Endometrial microvascular endothelial cells (primary cell): ENCODE measurements around the gene FHL5. TPM values are rescaled to one million over a fixed set of nuclear protein-coding genes. Genes with fewer than 3 reads are reported as not detected.
"Not testable (repeated sequence)": the region's sequence is repeated elsewhere in the genome, so short reads cannot be mapped to it uniquely, and the experiment has no call there.

Experiments
- in situ Hi-C: cut with HindIII; loops from 2 replicates; pipeline ENCODE4 v1.10.0; 2017; ENCODE audit warnings: low sequenced_read_pairs, low pct_unique_long_range_greater_than_20kb; ENCODE audit errors: inconsistent ontology term
- total RNA-seq: library from RNA; depleted of rRNA; stranded (reverse); fragments of >200 nt; gene quantifications from one replicate; pipeline ENCODE4 v1.2.3, GENCODE V29; 2015; ENCODE audit errors: inconsistent ontology term

FHL5 gene
- total RNA-seq: not detected

DNA sequence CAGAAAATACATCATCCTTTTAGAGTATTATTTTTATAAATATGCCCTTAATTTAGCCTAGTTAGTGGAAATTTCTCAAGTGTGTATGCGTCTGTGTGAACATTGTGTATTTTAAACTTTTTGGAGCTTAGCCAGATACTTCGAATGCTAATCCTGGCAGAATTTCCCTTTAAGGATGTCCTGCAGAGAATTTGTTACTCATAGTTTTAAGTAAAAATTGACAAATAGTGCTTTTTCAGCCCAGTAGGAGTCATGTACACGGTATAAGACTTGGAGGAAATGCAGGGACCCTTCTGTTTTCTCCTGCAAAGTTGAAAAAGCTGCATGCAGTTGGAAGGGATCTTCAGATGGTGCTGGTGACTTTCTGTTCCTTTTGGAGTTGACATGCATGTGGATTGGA lies at the start of gene FHL5:
Gene FHL5, plus strand, starts transcription at position 243 of the 400 bp plus-strand sequence. CDS start 40,486 bp downstream, outside the sequence.
- in situ Hi-C loops: no loop called here

- in situ Hi-C loops: no loop called here
These were observed 42.5 kb upstream of the FHL5 start for GRCh38 chr6:96520171-96521115.

- in situ Hi-C loops: no loop called here
These were observed 41.7 kb upstream of the FHL5 start for GRCh38 chr6:96521306-96521643.

GRCh38 chr6:96521644-96522464 lies 41.1 kb upstream of the FHL5 start, which contains the start of gene UFL1:
UFL1 (plus strand) TSS chr6:96521806; CDS start chr6:96521874, 68 bp downstream.
- in situ Hi-C loops: no loop called here

DNA sequence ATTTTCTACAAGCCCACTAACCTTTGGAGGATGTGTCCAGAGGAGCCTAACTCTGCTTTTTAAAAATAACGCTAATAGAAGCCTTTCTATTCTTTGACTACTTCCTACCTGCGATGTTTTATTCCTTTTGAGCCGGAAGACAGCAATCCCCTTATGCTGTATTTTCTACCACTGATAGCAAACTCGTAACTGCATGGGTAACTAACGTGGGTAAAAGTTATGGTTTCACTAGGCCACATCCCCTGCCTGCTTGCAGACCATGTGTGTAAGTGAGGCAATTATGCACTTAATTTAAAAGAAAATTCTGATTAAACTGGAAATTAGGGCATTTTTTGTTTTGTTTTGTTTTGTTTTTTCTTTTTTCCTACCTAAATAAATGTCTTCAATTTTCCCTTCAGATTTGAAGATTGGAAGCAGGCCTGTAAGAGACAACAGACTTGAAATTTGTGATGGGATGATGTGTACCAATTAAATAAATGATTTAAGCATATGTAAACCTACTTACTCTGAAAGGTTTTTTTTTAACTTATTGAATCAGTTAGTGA lies 40.4 kb upstream of the FHL5 start:
- in situ Hi-C loops: no loop called here

- in situ Hi-C loops: no loop called here
These were observed 34.7 kb upstream of the FHL5 start for GRCh38 chr6:96528193-96528592.

GRCh38 chr6:96532399-96532798 lies 30.5 kb upstream of the FHL5 start:
- in situ Hi-C loops: no loop called here

DNA sequence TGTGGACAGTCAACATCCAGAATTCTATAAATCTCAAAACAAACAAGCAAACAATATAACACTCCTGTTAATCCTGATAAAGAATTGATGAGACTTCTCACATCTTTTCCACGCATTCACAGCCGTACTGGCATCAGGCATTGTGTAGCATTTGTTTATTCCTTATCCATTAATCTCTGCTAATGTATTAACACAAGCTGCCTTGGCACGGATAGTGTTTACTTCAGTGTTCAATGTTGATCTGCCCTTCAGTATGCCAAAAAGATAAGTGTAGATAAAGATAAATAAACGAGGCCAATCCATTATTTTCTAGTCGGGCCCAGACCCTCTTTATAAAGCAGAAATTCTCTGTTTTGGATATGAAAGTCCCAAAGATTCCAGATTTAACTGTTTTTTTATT lies 25.2 kb upstream of the FHL5 start:
- in situ Hi-C loops: no loop called here

DNA sequence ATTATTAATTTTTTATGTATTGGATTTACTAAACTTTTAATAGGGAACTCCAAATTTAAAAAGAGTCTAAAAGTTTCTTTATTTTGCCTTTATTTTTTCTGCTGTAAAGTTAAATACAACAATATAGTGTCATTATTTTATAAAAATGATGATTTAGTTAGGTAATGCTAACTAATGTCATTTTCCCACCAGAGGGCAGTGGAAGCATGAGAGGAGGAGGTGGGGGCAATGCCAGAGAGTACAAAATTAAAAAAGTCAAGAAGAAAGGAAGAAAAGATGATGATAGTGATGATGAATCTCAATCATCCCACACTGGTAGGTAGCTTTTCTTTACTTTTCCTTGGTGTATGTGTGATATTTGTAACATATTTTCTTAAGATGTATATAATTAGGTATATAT lies 20.2 kb upstream of the FHL5 start:
- in situ Hi-C loops: no loop called here

DNA sequence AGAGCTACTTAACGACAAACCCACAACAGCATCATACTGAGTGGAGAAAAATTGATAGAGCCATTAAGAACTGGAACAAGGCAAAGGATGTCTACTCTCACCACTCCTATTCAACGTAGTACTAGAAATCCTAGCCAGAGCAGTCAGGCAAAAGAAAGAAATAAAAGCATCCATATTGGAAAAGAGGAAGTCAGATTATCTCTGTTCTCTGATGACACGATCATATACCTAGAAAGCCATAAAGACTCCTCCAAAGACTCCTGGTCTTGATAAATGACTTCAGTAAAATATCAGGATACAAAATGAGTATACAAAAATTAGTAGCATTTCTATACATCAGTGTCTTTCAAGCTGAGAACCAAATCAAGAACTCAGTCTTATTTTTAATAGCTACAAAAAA lies 17.0 kb upstream of the FHL5 start:
- in situ Hi-C loops: no loop called here

DNA sequence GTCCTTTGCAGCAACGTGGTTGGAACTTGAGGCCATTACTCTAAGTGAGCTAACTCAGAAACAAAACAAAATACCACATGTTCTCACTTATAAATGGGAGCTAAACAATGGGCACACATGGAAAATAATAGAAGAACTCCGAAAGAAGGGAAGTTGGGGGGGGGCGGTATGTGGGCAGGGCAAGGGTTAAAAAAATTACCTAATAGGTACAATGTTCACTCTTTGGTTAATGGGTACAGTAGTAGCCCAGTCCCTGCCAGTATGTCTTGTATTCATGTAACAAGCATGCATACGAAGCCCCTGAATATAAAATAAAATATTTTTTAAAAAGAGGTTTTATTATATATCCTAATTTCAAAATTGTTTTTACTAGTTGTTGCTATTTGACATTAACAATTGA lies 15.3 kb upstream of the FHL5 start:
- in situ Hi-C loops: no loop called here

DNA sequence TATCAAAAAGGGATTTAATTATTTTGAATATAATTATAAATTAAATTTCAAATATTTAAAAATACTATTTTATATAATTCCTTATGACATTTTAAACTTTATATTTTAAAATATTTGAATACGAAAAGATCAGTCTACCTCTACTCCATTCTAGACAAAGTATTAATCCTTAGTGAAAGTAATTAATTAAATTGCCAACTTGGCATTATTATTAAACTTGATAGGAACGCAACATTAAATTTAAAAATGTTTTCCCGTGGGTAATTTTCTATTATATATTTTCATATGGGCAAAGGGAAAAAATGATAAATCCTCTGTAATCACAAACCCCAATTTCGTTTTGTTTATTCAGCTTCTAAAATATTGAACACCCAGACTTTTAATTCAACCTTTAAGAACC lies 8.4 kb upstream of the FHL5 start:
- in situ Hi-C loops: no loop called here

DNA sequence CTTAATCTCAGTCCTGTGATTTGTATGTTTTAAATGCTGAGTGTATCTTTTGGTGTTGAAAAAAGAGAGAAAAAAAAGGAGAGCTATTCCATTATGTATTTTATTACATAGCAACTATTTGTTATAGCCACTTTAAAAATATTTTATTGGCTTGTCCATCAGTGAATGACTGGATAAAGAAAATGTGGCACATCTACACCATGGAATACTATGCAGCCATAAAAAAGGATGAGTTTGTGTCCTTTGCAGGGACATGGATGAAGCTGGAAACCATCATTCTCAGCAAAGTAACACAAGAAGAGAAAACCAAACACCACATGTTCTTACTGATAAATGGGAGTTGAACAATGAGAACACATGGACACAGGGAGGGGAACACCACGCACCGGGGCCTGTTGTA lies 3.2 kb upstream of the FHL5 start:
- in situ Hi-C loops: not testable (repeated sequence)

GRCh38 chr6:96563853-96564252 lies 925 bp downstream of the FHL5 start:
- in situ Hi-C loops: no loop called here

DNA sequence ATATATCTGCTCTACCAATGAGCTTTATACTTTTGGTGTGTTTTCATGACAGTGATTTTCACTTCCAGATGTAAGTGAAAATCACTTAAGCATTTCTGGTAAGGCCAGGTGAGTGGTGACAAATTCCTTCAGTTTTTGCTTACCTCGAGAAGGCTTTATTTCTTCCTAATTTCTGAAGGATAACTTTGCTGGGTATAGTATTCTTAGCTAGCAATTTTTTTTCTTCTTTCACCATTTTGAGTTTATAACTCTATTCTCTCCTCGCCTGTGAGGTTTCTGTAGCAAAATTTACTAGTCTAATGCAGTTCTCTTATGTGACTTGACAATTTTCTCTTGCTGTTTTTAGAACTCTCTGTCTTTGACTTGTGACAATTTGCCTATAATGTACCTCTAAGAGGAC lies 7.1 kb downstream of the FHL5 start:
- in situ Hi-C loops: no loop called here

- in situ Hi-C loops: no loop called here
These were observed 8.6 kb downstream of the FHL5 start for GRCh38 chr6:96571551-96571950.

DNA sequence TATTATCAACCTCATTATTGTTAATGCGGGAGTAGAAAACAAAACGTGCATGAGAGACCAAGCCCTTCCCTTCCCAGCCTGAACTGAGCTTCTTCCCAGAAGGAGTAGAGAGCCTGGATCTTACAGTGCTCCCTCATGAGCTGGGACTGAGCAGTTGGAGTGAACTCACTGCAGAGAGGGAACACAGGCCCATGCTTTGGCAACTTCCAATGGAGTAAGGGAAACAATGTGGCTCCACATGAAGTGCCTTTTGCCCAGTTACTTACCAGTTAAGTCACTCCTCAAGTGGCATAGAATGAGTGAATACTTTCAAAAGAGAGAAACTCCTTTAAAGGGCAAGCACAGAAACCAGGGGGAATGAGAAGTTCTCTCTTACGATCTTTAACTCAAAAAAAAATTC lies 12.4 kb downstream of the FHL5 start:
- in situ Hi-C loops: no loop called here

DNA sequence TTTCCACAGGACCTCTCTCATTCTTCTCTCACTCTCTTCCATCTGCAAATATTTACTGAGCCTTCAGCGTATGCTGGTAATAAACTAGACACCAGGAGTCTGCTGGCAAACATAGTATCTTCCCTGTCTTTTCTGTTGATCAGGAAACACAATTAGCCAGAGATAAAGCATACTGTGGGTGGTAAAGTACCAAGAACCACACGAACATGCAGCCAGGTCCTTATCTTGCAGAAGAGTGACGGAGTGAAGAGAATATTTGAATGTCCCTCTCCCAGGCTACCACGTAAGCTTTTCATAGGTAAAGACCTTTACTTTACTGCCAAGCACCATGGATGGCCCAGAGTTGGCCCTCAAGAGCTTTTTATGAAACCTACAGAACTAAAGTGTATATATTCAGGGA lies 13.3 kb downstream of the FHL5 start:
- in situ Hi-C loops: no loop called here

- in situ Hi-C loops: no loop called here
These were observed 19.1 kb downstream of the FHL5 start for GRCh38 chr6:96582021-96582420.

DNA sequence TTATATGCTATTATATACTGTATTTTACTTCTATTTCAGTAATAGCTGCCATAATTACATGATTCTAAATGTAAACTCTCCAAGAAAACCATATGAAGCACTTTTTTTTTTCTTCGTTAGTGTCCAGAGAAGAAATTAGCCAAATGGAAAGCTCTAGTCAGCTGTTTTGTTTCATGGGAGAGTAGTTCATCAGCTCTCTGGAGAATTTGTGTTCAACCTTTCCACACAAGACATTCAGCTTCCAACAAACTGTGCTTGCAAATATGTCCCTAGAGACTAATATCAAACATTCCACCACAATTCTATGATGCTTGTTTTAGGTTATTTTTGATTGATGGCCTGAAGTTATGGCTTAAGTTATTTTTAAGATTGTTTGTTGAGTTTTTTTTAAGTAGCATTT lies 19.5 kb downstream of the FHL5 start:
- in situ Hi-C loops: no loop called here
